GM23338 (cell line): ENCODE data around the gene HBS1L. TPM values are rescaled to one million over a fixed set of nuclear protein-coding genes. Genes with fewer than 3 reads are reported as not detected.

Experiments used
- ATAC-seq: fragments of 200-7000 bp; cut with Tn5 transposase; 3 replicates; pipeline ENCODE4 v1.9.1; 2020
- DNase-seq: peaks from one replicate; pipeline ENCODE4 v3.0.0-alpha.2; 2015; ENCODE audit warnings: low spot score
- H2AFZ ChIP-seq: fragments of 200-600 bp; sonication (generic); 2 replicates; pipeline ENCODE4 v1.8.0; 2016; ENCODE audit warnings: antibody characterized with exemption, mild to moderate bottlenecking, moderate library complexity
- H3F3A ChIP-seq: fragments of 200-600 bp; sonication (generic); replicated peaks from 2 replicates; pipeline ENCODE4 v1.8.0; 2017; ENCODE audit warnings: antibody characterized with exemption, mixed run types, low read depth
- H3K27ac ChIP-seq: fragments of 200-600 bp; sonication (generic); 2 replicates; pipeline ENCODE4 v1.6.1; 2016; ENCODE audit warnings: low read depth
- H3K27me3 ChIP-seq: fragments of 200-600 bp; sonication (generic); 2 replicates; pipeline ENCODE4 v1.8.0; 2016; ENCODE audit warnings: mild to moderate bottlenecking, mixed run types, moderate library complexity; ENCODE audit not compliant: insufficient read depth
- H3K36me3 ChIP-seq: fragments of 200-600 bp; sonication (generic); 2 replicates; pipeline ENCODE4 v1.8.0; 2016; ENCODE audit warnings: mild to moderate bottlenecking; ENCODE audit not compliant: insufficient read depth
- H3K4me1 ChIP-seq: fragments of 200-600 bp; sonication (generic); 2 replicates; pipeline ENCODE4 v1.8.0; 2016; ENCODE audit warnings: mild to moderate bottlenecking, moderate library complexity; ENCODE audit not compliant: insufficient read depth
- H3K4me2 ChIP-seq: fragments of 200-600 bp; sonication (generic); 2 replicates; pipeline ENCODE4 v1.7.1; 2017; ENCODE audit warnings: mixed run types
- H3K4me3 ChIP-seq: fragments of 200-600 bp; sonication (generic); 2 replicates; pipeline ENCODE4 v1.6.1; 2016; ENCODE audit warnings: mixed run types
- H3K79me2 ChIP-seq: fragments of 200-600 bp; sonication (generic); replicated peaks from 2 replicates; pipeline ENCODE4 v1.8.0; 2017; ENCODE audit warnings: mild to moderate bottlenecking; ENCODE audit not compliant: insufficient read depth
- H3K9me2 ChIP-seq: fragments of 200-600 bp; sonication (generic); 2 replicates; pipeline ENCODE4 v1.8.0; 2017; ENCODE audit not compliant: insufficient read depth
- H4K20me1 ChIP-seq: fragments of 200-600 bp; sonication (generic); replicated peaks from 2 replicates; pipeline ENCODE4 v1.8.0; 2017; ENCODE audit warnings: mild to moderate bottlenecking; ENCODE audit not compliant: insufficient read depth
- H3K27ac Mint-ChIP-seq: 2 replicates; pipeline ENCODE4 v1.8.0; 2020; ENCODE audit warnings: inconsistent platforms, mild to moderate bottlenecking, moderate library complexity, mixed read lengths
- H3K27me3 Mint-ChIP-seq: 3 replicates; pipeline ENCODE4 v1.8.0; 2022; ENCODE audit warnings: low read depth, mild to moderate bottlenecking, moderate library complexity, mixed read lengths, inconsistent platforms; ENCODE audit not compliant: insufficient read depth, poor library complexity
- H3K36me3 Mint-ChIP-seq: 3 replicates; pipeline ENCODE4 v1.8.0; 2021; ENCODE audit warnings: low read depth, mild to moderate bottlenecking, inconsistent platforms, moderate library complexity, mixed read lengths
- H3K4me1 Mint-ChIP-seq: 3 replicates; pipeline ENCODE4 v1.8.0; 2020; ENCODE audit warnings: mild to moderate bottlenecking, inconsistent platforms, mixed read lengths
- H3K4me3 Mint-ChIP-seq: 3 replicates; pipeline ENCODE4 v1.8.0; 2021; ENCODE audit warnings: moderate library complexity, mild to moderate bottlenecking, inconsistent platforms, mixed read lengths
- H3K9me3 Mint-ChIP-seq: 3 replicates; pipeline ENCODE4 v1.8.0; 2020; ENCODE audit warnings: moderate library complexity, mild to moderate bottlenecking, inconsistent platforms, mixed read lengths
- CREB1 ChIP-seq: fragments of 250-450 bp; sonication (Bioruptor Pico); IDR thresholded peaks from 2 replicates; pipeline ENCODE4 v1.5.0; 2020; ENCODE audit warnings: low read depth, mild to moderate bottlenecking, moderate library complexity
- CTCF ChIP-seq, 2 experiments: fragments of 200-600 bp in 1 of 2; sonication (generic) in 1 of 2; conservative IDR thresholded peaks; 2 replicates each; pipeline versions ENCODE4 v1.5.1 to v1.6.1; 2016 to 2017; ENCODE audit warnings: antibody characterized with exemption in 2 of 2, low read depth in 2 of 2, mild to moderate bottlenecking in 2 of 2, moderate library complexity in 1 of 2
- EZH2 ChIP-seq: fragments of 200-600 bp; sonication (generic); IDR thresholded peaks from one replicate; pipeline ENCODE4 v1.8.0; 2017; ENCODE audit warnings: antibody characterized with exemption, mild to moderate bottlenecking, low read depth; ENCODE audit not compliant: unreplicated experiment
- EZH2phosphoT487 ChIP-seq: fragments of 200-600 bp; sonication (generic); IDR thresholded peaks from one replicate; pipeline ENCODE4 v1.8.1; 2018; ENCODE audit warnings: antibody characterized with exemption; ENCODE audit not compliant: unreplicated experiment
- JUNB ChIP-seq: IDR thresholded peaks from one replicate; pipeline ENCODE4 v1.6.1; 2016; ENCODE audit warnings: antibody characterized with exemption; ENCODE audit not compliant: unreplicated experiment
- NANOG ChIP-seq: IDR thresholded peaks from 2 replicates; pipeline ENCODE4 v1.6.1; 2016; ENCODE audit warnings: antibody characterized with exemption, borderline replicate concordance
- POLR2AphosphoS5 ChIP-seq: IDR thresholded peaks from 2 replicates; pipeline ENCODE4 v1.6.1; 2016; ENCODE audit warnings: antibody characterized with exemption, low read depth
- REST ChIP-seq: IDR thresholded peaks from one replicate; pipeline ENCODE4 v1.6.1; 2018; ENCODE audit warnings: antibody characterized with exemption; ENCODE audit not compliant: unreplicated experiment
- STAT1 ChIP-seq: IDR thresholded peaks from one replicate; pipeline ENCODE4 v1.6.1; 2016; ENCODE audit warnings: antibody characterized with exemption; ENCODE audit not compliant: unreplicated experiment
- ZNF114 ChIP-seq: fragments of 250-450 bp; sonication (Bioruptor Pico); IDR thresholded peaks from 2 replicates; pipeline ENCODE4 v1.5.0; 2020; ENCODE audit warnings: mild to moderate bottlenecking, moderate library complexity
- ZNF331 ChIP-seq: fragments of 250-450 bp; sonication (Bioruptor Pico); IDR thresholded peaks from 2 replicates; pipeline ENCODE4 v1.5.0; 2020; ENCODE audit warnings: low read depth, mild to moderate bottlenecking, moderate library complexity
- ZNF462 ChIP-seq: fragments of 250-450 bp; sonication (Bioruptor Pico); IDR thresholded peaks from 2 replicates; pipeline ENCODE4 v1.5.0; 2020; ENCODE audit warnings: mild to moderate bottlenecking, moderate library complexity
- polyA plus RNA-seq: library from polyadenylated mRNA; unstranded; fragments of >200 nt; fragmentation: Nextera tagmentation; extraction: Ambion mirVana; gene quantifications from 2 replicates; pipeline ENCODE4 v1.2.1, GENCODE V29; 2016
- total RNA-seq: library from RNA; depleted of rRNA; stranded (reverse); fragments of >200 nt; shearing (Covaris generic); gene quantifications from 2 replicates; pipeline ENCODE4 v1.2.3, GENCODE V29; 2014
- TF ChIP-seq, protein P1 (sequence below): IDR thresholded peaks from 2 replicates; pipeline ENCODE4 v1.6.1; 2016; ENCODE audit warnings: antibody characterized with exemption

The HBS1L gene
- total and polyA plus RNA-seq, 2 experiments from 2014 or later: 59.9 to 94.1 TPM

- Mint-ChIP-seq H3K4me1 (peaks cover 7% of the 10 kb centered on the region; the same call in 2 of the 3 replicates), H3K9me3 (no peaks in the 10 kb centered on the region), H3K36me3 (peaks cover 4% of the 10 kb centered on the region; the same call in 1 of the 3 replicates), H3K27me3 (no peaks in the 10 kb centered on the region), H3K27ac (no peak overlapping the region), H3K4me3 (no peak overlapping the region)
- H3F3A ChIP-seq: no peaks in the 10 kb centered on the region
- H3K4me1 ChIP-seq: 0 out of 2 replicates have a peak, but pooled peaks cover 2% of the 10 kb centered on the region
- no peak overlapping the region for H2AFZ ChIP-seq
- no peak for DNase-seq
- no peaks in the 10 kb centered on the region for H3K79me2 ChIP-seq
- no peak overlapping the region for H3K4me3 ChIP-seq
- TF ChIP-seq POLR2AphosphoS5: no peak
- TF ChIP-seq STAT1: no peak
- TF ChIP-seq ZNF462 (CRISPR knock-in tag): no peak
- TF ChIP-seq EZH2: no peak
- TF ChIP-seq EZH2phosphoT487: no peak
- no peak for TF ChIP-seq ZNF114
- no peak for TF ChIP-seq ZNF331
- no peak for TF ChIP-seq CREB1 (CRISPR knock-in tag)
- no peak for TF ChIP-seq REST
- no peak for TF ChIP-seq NANOG
- TF ChIP-seq CTCF (conservative IDR thresholded peaks at IDR 0.05; ENCODE audit: low read depth in 2 of 2): no peak
- TF ChIP-seq JUNB: no peak
- TF ChIP-seq, protein P1, sequence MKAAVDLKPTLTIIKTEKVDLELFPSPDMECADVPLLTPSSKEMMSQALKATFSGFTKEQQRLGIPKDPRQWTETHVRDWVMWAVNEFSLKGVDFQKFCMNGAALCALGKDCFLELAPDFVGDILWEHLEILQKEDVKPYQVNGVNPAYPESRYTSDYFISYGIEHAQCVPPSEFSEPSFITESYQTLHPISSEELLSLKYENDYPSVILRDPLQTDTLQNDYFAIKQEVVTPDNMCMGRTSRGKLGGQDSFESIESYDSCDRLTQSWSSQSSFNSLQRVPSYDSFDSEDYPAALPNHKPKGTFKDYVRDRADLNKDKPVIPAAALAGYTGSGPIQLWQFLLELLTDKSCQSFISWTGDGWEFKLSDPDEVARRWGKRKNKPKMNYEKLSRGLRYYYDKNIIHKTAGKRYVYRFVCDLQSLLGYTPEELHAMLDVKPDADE: no peak
- H3K4me2 ChIP-seq: no peak overlapping the region
- no peaks in the 10 kb centered on the region for H4K20me1 ChIP-seq
- no peaks in the 10 kb centered on the region for H3K9me2 ChIP-seq
- H3K27ac ChIP-seq: no peak overlapping the region
- no peaks in the 10 kb centered on the region for H3K27me3 ChIP-seq
- peaks cover 9% of the 10 kb centered on the region; the same call in 1 of the 2 replicates for H3K36me3 ChIP-seq
- no peak for ATAC-seq
Observed at GRCh38 chr6:134994431-134994830, 60.2 kb downstream of the HBS1L start.
